ENCODE measurements around the gene CCT7.

DNA sequence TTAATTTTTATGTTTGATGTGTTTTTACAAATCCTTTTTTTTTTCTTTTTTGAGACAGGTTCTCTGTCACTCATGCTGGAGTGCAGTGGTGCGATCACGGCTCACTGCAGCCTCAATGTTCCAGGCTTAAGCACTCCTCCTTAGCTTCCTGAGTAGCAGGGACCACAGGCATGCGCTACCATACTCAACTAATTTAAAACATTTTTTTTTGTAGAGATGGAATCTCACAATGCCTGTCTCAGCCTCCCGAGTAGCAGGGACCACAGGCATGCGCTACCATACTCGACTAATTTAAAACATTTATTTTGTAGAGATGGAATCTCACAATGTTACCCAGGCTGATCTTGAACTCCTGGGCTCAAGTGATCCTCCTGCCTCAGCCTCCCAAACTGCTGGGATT, 28.5 kb upstream of the CCT7 start:
- TF ChIP-seq, protein P1, sequence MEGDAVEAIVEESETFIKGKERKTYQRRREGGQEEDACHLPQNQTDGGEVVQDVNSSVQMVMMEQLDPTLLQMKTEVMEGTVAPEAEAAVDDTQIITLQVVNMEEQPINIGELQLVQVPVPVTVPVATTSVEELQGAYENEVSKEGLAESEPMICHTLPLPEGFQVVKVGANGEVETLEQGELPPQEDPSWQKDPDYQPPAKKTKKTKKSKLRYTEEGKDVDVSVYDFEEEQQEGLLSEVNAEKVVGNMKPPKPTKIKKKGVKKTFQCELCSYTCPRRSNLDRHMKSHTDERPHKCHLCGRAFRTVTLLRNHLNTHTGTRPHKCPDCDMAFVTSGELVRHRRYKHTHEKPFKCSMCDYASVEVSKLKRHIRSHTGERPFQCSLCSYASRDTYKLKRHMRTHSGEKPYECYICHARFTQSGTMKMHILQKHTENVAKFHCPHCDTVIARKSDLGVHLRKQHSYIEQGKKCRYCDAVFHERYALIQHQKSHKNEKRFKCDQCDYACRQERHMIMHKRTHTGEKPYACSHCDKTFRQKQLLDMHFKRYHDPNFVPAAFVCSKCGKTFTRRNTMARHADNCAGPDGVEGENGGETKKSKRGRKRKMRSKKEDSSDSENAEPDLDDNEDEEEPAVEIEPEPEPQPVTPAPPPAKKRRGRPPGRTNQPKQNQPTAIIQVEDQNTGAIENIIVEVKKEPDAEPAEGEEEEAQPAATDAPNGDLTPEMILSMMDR (IDR thresholded peaks at IDR 0.05) = no peak
- TF ChIP-seq POLR2A (IDR thresholded peaks at IDR 0.05) (no peak), POLR2AphosphoS5 (IDR thresholded peaks at IDR 0.05) (no peak)
